Mucosa of descending colon (tissue), 3 donors: ENCODE measurements around the gene MSX2. TPM values are rescaled to one million over a fixed set of nuclear protein-coding genes. Genes with fewer than 3 reads are reported as not detected.

Experiments
- ATAC-seq: fragments of 200-7000 bp; cut with Tn5 transposase; one replicate; pipeline ENCODE4 v1.9.1; 2020; ENCODE audit warnings: mild to moderate bottlenecking, moderate library complexity
- DNase-seq, 3 donors: peaks; one replicate each; pipeline ENCODE4 v3.0.0-alpha.2; 2020
- H3K36me3 ChIP-seq: fragments of 200-600 bp; one replicate; pipeline ENCODE4 v1.8.0; 2021; ENCODE audit warnings: low read depth, mild to moderate bottlenecking
- H3K4me1 ChIP-seq: fragments of 200-600 bp; one replicate; pipeline ENCODE4 v1.8.0; 2021; ENCODE audit warnings: low read depth, mild to moderate bottlenecking
- H3K4me3 ChIP-seq: fragments of 200-600 bp; one replicate; pipeline ENCODE4 v1.8.0; 2021; ENCODE audit warnings: mild to moderate bottlenecking
- H3K9me3 ChIP-seq: fragments of 200-600 bp; one replicate; pipeline ENCODE4 v1.8.0; 2021; ENCODE audit warnings: mild to moderate bottlenecking
- intact Hi-C, 2 donors: fragments of 100-400 bp; cut with DNase I in 1 of 2; cut with micrococcal nuclease in 1 of 2; formaldehyde crosslinking; loops; one replicate each; pipeline versions ENCODE4 v1.11.0 to v1.11.1; 2022; cut with DNase I, micrococcal nuclease
- total RNA-seq, 3 donors: library from RNA; stranded (reverse); fragmentation: NEBNext Ultra II Directional in 2 of 3; extraction: Animal tissue kit (Norgen Biotek cat#: 25700) in 2 of 3; gene quantifications; one replicate each; pipeline versions ENCODE4 v1.2.1 to v1.2.4, GENCODE V29; 2021 to 2023
- TF ChIP-seq, protein P1 (sequence below): fragments of 200-600 bp; IDR thresholded peaks from one replicate; pipeline ENCODE4 v1.8.0; 2022; ENCODE audit warnings: antibody characterized with exemption, mild to moderate bottlenecking
- donor health status: DM: no; HTN: no; CAD: no; lungs with moderate emphysema.
- donor health status: DM: no; HTN: no; CAD: no.
- donor health status: DM: no; HTN: yes; CAD: no.

The MSX2 gene
- total RNA-seq, 3 donors from 2014 or later: 0.17 to 0.66 (median 0.31) TPM

DNA sequence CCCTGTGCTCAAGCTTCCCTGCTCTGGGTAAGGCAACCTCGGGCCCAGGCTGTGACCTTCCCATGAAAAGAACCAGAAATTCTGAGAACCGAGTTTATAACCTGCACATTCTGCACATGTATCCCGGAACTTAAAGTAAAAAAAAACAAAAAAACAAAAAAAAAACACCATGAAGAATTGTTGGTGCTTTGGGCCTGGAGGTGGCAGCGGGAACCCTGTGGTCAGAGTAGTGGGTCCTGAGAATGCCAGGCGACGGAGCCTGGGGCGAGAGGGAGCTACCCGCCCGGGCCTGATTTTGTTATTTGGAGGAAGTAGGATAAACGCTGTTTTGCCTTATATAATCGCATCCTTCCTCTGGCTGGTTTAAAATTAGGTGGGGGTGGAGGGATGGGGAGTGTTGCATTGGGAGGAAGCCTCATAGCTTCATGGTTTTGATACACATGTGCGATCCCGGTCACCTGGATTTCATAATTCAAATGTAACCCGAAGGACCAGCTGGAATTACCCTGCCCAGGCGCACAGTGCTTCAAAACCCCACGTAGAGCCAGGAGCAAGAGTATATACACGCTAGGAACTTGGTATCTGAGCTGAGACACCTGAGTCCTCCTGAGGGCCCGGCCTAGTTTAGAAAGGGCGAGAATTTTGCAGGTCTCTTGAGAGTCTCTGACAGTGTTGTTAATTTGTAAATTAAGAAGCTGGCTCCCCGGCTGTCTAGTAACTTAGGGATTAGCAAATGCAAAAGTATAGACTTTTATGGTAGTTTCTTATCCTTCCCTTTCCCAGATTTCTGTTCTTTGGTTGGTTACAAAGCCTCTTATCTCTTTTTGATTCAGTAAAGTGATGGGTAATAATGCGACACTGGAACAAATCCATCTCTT, 2.8 kb downstream of the MSX2 start:
- Histone ChIP-seq H3K9me3 (no peaks in the 10 kb centered on the region), H3K4me3 (no peak overlapping the region), H3K4me1 (peaks cover 6% of the 10 kb centered on the region), H3K36me3 (no peaks in the 10 kb centered on the region)
- intact Hi-C loops: no loop called here
- DNase-seq (no peak), ATAC-seq (no peak)
- TF ChIP-seq, protein P1, sequence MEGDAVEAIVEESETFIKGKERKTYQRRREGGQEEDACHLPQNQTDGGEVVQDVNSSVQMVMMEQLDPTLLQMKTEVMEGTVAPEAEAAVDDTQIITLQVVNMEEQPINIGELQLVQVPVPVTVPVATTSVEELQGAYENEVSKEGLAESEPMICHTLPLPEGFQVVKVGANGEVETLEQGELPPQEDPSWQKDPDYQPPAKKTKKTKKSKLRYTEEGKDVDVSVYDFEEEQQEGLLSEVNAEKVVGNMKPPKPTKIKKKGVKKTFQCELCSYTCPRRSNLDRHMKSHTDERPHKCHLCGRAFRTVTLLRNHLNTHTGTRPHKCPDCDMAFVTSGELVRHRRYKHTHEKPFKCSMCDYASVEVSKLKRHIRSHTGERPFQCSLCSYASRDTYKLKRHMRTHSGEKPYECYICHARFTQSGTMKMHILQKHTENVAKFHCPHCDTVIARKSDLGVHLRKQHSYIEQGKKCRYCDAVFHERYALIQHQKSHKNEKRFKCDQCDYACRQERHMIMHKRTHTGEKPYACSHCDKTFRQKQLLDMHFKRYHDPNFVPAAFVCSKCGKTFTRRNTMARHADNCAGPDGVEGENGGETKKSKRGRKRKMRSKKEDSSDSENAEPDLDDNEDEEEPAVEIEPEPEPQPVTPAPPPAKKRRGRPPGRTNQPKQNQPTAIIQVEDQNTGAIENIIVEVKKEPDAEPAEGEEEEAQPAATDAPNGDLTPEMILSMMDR: no peak

DNA sequence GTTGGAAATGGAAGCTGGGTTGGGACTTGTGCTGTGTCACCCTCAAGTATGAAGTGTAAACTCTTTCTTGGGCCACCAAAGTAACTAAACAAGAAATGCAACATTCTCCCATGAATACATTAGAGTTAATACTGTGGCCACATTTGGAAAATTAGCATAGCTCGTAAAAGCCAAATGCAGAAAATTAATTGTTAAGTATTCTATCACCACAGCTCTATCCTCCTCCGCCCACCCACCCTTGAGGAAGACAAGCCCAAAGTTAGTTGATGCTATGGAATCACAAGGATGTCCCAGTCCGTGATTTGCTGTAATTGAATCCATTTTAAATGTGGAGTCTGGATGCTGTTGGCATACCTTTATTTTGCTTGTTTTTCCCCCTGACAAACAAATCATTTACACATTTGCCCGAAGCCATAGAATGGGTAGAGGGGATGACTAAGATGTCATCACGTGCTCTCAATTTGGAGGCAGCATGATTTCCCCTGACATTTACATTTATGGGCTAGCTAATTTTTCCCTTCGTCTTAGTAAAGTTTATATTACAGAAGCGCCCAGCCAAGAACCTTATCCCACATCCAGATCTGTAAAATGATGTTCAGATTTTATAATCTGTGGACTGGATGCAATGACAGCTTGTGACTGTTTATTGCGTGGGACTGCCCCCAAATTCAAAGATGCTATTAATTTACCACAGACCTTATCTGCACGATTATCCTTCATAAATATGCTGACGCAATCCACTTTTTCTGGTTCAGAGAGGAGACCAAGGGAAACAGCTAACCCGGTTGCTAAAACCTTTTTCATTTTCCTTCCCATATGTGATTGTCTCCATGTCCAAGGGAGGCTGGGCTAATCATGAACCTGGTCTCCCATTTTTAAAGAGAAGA, 3.7 kb downstream of the MSX2 start:
- no peaks in the 10 kb centered on the region for H3K36me3 ChIP-seq
- no peaks in the 10 kb centered on the region for H3K9me3 ChIP-seq
- TF ChIP-seq, protein P1: no peak
- no peak overlapping the region for H3K4me3 ChIP-seq
- H3K4me1 ChIP-seq: peaks cover 6% of the 10 kb centered on the region
- ATAC-seq (no peak), DNase-seq (no peak)
- intact Hi-C loops: no loop called here

DNA sequence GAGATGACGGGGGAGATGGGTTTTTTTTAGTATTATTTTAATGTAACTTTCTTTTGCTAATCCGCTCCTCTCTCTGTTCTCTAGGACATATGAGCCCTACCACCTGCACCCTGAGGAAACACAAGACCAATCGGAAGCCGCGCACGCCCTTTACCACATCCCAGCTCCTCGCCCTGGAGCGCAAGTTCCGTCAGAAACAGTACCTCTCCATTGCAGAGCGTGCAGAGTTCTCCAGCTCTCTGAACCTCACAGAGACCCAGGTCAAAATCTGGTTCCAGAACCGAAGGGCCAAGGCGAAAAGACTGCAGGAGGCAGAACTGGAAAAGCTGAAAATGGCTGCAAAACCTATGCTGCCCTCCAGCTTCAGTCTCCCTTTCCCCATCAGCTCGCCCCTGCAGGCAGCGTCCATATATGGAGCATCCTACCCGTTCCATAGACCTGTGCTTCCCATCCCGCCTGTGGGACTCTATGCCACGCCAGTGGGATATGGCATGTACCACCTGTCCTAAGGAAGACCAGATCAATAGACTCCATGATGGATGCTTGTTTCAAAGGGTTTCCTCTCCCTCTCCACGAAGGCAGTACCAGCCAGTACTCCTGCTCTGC, 4.8 kb downstream of the MSX2 start:
- TF ChIP-seq, protein P1: no peak
- Histone ChIP-seq H3K9me3 (no peaks in the 10 kb centered on the region), H3K4me1 (peaks cover 6% of the 10 kb centered on the region), H3K36me3 (no peaks in the 10 kb centered on the region), H3K4me3 (no peak overlapping the region)
- DNase-seq (no peak), ATAC-seq (no peak)
- intact Hi-C loops: no loop called here

DNA sequence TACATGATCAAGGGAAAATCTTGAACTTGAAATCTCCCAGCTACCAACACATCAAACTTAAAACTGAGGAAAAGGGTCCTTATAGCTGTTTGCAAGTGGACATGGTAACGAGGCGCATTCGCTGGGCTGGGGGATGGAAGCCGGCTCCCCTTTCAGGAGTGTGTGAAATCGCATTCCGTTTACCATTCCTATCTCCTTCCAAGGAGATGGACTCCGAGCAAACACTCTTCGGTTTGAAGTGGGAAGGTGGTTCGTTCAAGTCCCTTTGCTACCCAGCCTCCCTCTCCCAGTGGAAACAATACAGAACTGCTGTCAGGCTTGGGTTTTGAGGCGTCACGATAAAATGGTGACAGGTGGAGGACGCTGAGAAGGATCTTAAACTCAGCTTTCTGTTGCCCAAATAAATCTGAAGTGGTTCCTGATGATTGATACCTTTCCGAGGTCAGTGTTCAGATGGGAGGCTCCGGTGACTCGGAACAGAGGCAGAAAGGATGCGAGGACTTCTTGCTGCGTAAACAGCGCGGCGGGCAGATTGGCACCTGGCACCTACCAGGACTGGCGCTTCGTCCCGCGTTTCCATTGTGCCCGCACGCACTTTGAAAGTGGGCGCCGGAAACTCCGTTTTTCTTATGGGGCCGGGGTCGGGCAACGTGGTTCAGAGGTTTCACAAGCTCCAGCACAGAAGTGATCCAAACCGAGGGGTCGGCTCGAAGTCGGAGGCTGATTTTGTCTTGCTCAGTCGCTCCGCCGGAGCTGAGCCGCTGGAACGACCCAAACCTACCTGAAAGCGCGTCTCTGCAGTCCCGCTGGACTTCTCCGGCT, 7.0 kb downstream of the MSX2 start:
- Histone ChIP-seq H3K36me3 (no peaks in the 10 kb centered on the region), H3K4me1 (peaks cover 4% of the 10 kb centered on the region), H3K9me3 (no peaks in the 10 kb centered on the region), H3K4me3 (no peak overlapping the region)
- DNase-seq (no peak), ATAC-seq (no peak)
- TF ChIP-seq, protein P1: no peak
- intact Hi-C loops: no loop called here
